HL-60 (cell line): Measurements from ENCODE around the gene ZNF423.

Source experiments
- CTCF ChIP-seq: IDR thresholded peaks from one replicate; pipeline ENCODE4 v1.5.1; 2011; ENCODE audit warnings: low read length, control low read depth, inconsistent platforms; ENCODE audit not compliant: insufficient read depth
- GABPA ChIP-seq: IDR thresholded peaks from 2 replicates; pipeline ENCODE4 v1.6.1; 2012; ENCODE audit warnings: low read depth
- POLR2AphosphoS5 ChIP-seq: IDR thresholded peaks from 2 replicates; pipeline ENCODE4 v1.6.1; 2012; ENCODE audit warnings: low read depth
- REST ChIP-seq: IDR thresholded peaks from 2 replicates; pipeline ENCODE4 v1.6.1; 2012; ENCODE audit warnings: low read depth; ENCODE audit not compliant: insufficient replicate concordance

GRCh38 chr16:49473131-49473530 lies 382.8 kb downstream of the ZNF423 start:
- TF ChIP-seq REST (no peak), GABPA (no peak), CTCF (no peak), POLR2AphosphoS5 (no peak)
